ENCODE data around the gene CLEC7A. TPM values are rescaled to one million over a fixed set of nuclear protein-coding genes. Genes with fewer than 3 reads are reported as not detected.

CLEC7A gene
- total and polyA plus RNA-seq, 4 donors = 2.8 to 7.0 (median 3.8) TPM

GRCh38 chr12:10086387-10086786 is 43.6 kb downstream of the CLEC7A start (continued):
- peak; percentile 15 for TF ChIP-seq REST (IDR thresholded peaks at IDR 0.05)
- TF ChIP-seq EGR1 (IDR thresholded peaks at IDR 0.05; ENCODE audit: low read depth in 2 of 2) = no peak

DNA sequence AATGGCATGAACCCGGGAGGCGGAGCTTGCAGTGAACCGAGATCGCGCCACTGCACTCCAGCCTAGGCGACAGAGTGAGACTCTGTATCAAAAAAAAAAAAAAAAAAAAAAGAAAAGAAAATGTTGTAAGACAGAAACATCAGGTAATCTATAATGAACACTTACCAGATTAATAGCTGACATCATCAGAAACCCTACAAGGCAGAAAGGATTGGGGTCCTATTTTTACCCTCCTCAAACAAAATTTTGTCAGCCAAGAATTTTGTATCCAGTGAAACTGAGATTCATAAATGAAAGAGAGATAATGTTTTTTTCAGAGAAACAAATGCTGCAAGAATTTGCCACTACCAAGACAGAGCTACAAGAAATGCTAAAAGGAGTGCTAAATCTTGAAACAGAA is 45.3 kb downstream of the CLEC7A start:
- Histone ChIP-seq H3K27ac (ENCODE audit: low read depth in 1 of 2, low read length in 2 of 2) (no peak overlapping the region), H3K27me3 (ENCODE audit: control insufficient read depth in 4 of 4, insufficient read depth in 4 of 4, low read length in 3 of 4) (no peaks in the 10 kb centered on the region), H3K9ac (ENCODE audit: low read depth in 1 of 2, low read length in 2 of 2) (no peak overlapping the region), H3K36me3 (ENCODE audit: control insufficient read depth in 4 of 4, insufficient read depth in 3 of 4, low read depth in 1 of 4, low read length in 3 of 4) (no peaks in the 10 kb centered on the region), H3K4me1 (ENCODE audit: control insufficient read depth in 4 of 4, insufficient read depth in 4 of 4, low read length in 3 of 4) (peaks cover 4 to 16% (median 10%) of the 10 kb centered on the region in 4 donors), H3K4me3 (ENCODE audit: low read depth in 1 of 3, low read length in 3 of 3) (no peak overlapping the region), H3K9me3 (ENCODE audit: control insufficient read depth in 4 of 4, low read length in 3 of 4) (no peaks in the 10 kb centered on the region)
- TF ChIP-seq JUND (IDR thresholded peaks at IDR 0.05) = no peak
- TF ChIP-seq SP1 (IDR thresholded peaks at IDR 0.05) = no peak
- no peak for TF ChIP-seq EGR1 (IDR thresholded peaks at IDR 0.05; ENCODE audit: low read depth in 2 of 2)
- TF ChIP-seq CTCF (IDR thresholded peaks at IDR 0.05; ENCODE audit: low read depth, low read length, missing input control) = no peak
- no peak for TF ChIP-seq MAX (IDR thresholded peaks at IDR 0.05)
- no peak for TF ChIP-seq YY1 (IDR thresholded peaks at IDR 0.05)
- no peak for TF ChIP-seq RXRA (IDR thresholded peaks at IDR 0.05)
- no peak for TF ChIP-seq REST (IDR thresholded peaks at IDR 0.05)
- no peak for TF ChIP-seq GABPA (IDR thresholded peaks at IDR 0.05 in 1 of 2, conservative IDR thresholded peaks at IDR 0.05 in 1 of 2)
- TF ChIP-seq RAD21 (IDR thresholded peaks at IDR 0.05) = no peak
- TF ChIP-seq FOXA1 (IDR thresholded peaks at IDR 0.05) = no peak
- TF ChIP-seq HNF4G (IDR thresholded peaks at IDR 0.05) = no peak
- no peak for TF ChIP-seq HNF4A (conservative IDR thresholded peaks at IDR 0.05)
- no peak for TF ChIP-seq ATF3 (IDR thresholded peaks at IDR 0.05)
- no peak for TF ChIP-seq TAF1 (conservative IDR thresholded peaks at IDR 0.05)
- no peak for TF ChIP-seq ZBTB33 (IDR thresholded peaks at IDR 0.05)
- TF ChIP-seq FOXA2 (IDR thresholded peaks at IDR 0.05) = no peak
- no peak for DNase-seq (ENCODE audit: low spot score)
- WGBS = 82% methylated on average over 6 of the region's 6 CpGs
